Natural killer cell treated with Interleukin-12 subunit alpha and Interleukin-12 subunit beta and Interleukin-15 and Interleukin-18, amount 100 ng/mL, for 72 hours (primary cell): Measurements from ENCODE around the gene LRMDA. TPM values are rescaled to one million over a fixed set of nuclear protein-coding genes. Genes with fewer than 3 reads are reported as not detected.

Experiments used
- ATAC-seq, 2 donors: fragments of 150-1000 bp; cut with Tn5 transposase in 1 of 2; sonication (Bioruptor Pico), chemical (Tn5 transposase) in 1 of 2; 2 replicates each; pipeline ENCODE4 v1.10.0; 2021
- DNase-seq: peaks from one replicate; pipeline ENCODE4 v3.0.0; 2022; ENCODE audit warnings: low spot score
- H3K27ac Mint-ChIP-seq, 2 donors: 1 replicate in 1 of 2; 2 replicates in 1 of 2; pipeline ENCODE4 v1.8.0; 2022; ENCODE audit warnings: mixed read lengths in 2 of 2, mild to moderate bottlenecking in 1 of 2, moderate library complexity in 1 of 2
- H3K27me3 Mint-ChIP-seq, 2 donors: 1 replicate in 1 of 2; 2 replicates in 1 of 2; pipeline ENCODE4 v1.8.0; 2022; ENCODE audit warnings: mixed read lengths in 2 of 2
- H3K36me3 Mint-ChIP-seq: one replicate; pipeline ENCODE4 v1.8.0; 2022; ENCODE audit warnings: mixed read lengths
- H3K4me1 Mint-ChIP-seq, 2 donors: 1 replicate in 1 of 2; 2 replicates in 1 of 2; pipeline ENCODE4 v1.8.0; 2022; ENCODE audit warnings: low read depth in 2 of 2, mixed read lengths in 2 of 2, mild to moderate bottlenecking in 1 of 2
- H3K4me3 Mint-ChIP-seq: one replicate; pipeline ENCODE4 v1.8.0; 2022; ENCODE audit warnings: mixed read lengths
- H3K9me3 Mint-ChIP-seq: 2 replicates; pipeline ENCODE4 v1.8.0; 2022; ENCODE audit warnings: mixed read lengths
- total RNA-seq, 2 donors: library from RNA; stranded (reverse); gene quantifications; one replicate each; pipeline ENCODE4 v1.2.3, GENCODE V29; 2022

The LRMDA gene
- total RNA-seq, 2 donors from 2014 or later: 0.92 to 1.8 TPM

DNA sequence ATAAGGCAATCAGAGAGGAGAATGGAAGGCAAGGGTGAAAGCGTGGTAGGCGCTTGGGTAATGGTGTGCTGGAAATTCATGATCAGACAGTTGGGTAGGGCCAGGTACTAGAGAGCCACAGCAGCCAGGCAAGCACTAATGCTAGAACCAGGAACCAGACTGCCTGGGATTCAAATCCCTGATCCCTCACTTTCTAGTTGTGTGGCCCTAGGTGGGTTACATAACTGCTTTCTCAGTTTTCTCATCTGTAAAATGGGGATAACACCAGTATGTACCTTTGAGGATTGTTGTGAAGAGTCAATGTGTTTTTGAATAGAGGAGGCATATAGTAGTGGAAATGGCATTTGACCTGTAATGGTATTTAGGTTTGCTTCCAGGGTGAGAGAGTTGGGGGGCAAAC lies 225.9 kb downstream of the LRMDA start:
- H3K36me3 Mint-ChIP-seq: no peaks in the 10 kb centered on the region
- ATAC-seq (no peak), DNase-seq (no peak)
- no peaks in the 10 kb centered on the region for H3K4me1 Mint-ChIP-seq
- peaks cover 20 to 33% of the 10 kb centered on the region in 2 donors for H3K27me3 Mint-ChIP-seq
- no peak overlapping the region for H3K4me3 Mint-ChIP-seq
- H3K9me3 Mint-ChIP-seq: no peaks in the 10 kb centered on the region
- H3K27ac Mint-ChIP-seq: no peak overlapping the region

DNA sequence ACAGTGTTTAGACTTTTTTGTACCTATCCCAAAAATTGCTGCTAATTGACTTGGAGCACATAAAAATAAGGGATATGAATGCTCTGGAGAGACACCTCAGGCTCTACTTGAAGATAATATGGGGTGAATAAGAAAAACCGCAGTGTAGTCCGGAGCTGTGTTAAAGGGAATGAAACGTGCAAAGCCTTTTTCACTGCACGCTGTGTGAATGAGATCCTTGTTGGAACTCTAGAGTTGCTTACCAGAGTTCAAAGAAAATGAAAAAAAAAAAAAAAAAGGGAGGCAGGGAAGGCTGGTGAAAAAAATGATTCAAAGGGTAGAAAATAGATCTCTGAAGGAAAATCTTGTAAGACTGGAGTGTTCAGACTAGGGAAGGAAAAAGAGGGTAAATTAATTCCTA lies 226.6 kb downstream of the LRMDA start:
- H3K4me1 Mint-ChIP-seq: no peaks in the 10 kb centered on the region
- ATAC-seq: no peak
- no peaks in the 10 kb centered on the region for H3K9me3 Mint-ChIP-seq
- peaks cover 18 to 33% of the 10 kb centered on the region in 2 donors for H3K27me3 Mint-ChIP-seq
- H3K4me3 Mint-ChIP-seq: no peak overlapping the region
- H3K27ac Mint-ChIP-seq: no peak overlapping the region
- H3K36me3 Mint-ChIP-seq: no peaks in the 10 kb centered on the region
- DNase-seq: no peak

DNA sequence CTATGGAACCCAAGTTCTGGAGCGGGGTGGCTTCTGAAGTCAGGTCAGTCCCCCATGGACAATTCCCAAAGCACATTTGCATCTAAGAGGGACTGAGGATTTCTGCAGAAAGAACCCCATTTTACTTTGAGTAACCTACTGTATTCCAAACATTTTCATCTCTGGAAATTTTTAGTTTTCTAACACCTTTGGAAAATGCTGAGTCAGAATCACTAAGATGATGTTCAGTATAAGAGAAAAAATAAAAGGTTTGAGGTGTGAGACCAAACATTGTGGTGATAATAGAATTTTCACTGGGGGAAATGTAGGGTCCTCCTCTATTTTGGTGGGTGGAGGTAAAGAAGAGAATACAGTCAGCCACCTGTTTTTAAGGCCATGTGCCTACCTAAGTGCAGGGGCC lies 227.1 kb downstream of the LRMDA start:
- no peak overlapping the region for H3K4me3 Mint-ChIP-seq
- peaks cover 18 to 33% of the 10 kb centered on the region in 2 donors for H3K27me3 Mint-ChIP-seq

DNA sequence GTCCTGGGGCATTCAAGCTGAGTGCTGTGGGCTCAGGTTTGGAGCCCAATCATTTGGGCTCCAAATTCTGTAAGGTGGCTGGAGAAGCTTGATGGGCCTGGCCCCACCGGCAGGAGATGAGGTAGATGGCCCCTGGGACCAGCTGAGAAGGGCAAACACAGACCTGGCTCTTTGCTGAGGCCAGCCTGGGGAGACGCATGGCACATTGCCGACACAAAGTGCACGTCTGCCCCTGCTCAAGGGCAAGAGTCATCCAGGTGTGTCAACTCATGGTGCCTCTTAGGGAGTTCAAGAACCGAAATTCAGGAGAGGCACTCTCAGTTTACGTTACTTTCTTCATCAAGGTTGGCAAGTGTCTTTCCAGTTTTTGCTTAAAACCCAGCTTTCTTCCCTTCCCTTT lies 227.5 kb downstream of the LRMDA start:
- Mint-ChIP-seq H3K9me3 (no peaks in the 10 kb centered on the region), H3K36me3 (no peaks in the 10 kb centered on the region)
- peak in 1 of 2 donors; percentile 43 for ATAC-seq

More for the DNA sequence above, 227.1 kb downstream of the LRMDA start:
- no peak for DNase-seq
- no peak for ATAC-seq
- Mint-ChIP-seq H3K36me3 (no peaks in the 10 kb centered on the region), H3K4me1 (no peaks in the 10 kb centered on the region), H3K27ac (no peak overlapping the region), H3K9me3 (no peaks in the 10 kb centered on the region)

DNA sequence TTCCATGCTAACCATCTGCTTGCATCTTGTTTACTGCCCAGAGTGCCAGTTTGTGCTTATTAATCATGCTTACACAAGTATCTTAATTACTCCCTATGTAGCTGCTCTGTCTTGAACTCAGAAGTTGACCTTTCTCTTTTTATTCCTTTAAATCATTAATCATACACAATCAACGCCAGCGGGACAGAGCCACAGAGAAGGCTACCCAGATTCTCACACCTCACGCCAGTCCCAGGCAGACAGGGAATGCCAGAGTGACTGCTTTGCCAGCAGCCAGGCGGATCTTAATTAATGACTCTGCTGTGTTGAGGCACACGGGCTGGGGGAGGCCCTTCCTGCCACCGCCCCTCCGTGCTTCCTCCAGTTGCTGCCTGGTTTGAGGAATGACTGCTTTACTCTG lies 229.4 kb downstream of the LRMDA start:
- DNase-seq (no peak), ATAC-seq (no peak)
- Mint-ChIP-seq H3K27ac (no peak overlapping the region), H3K27me3 (peaks cover 19 to 42% of the 10 kb centered on the region in 2 donors), H3K4me1 (no peaks in the 10 kb centered on the region), H3K9me3 (no peaks in the 10 kb centered on the region), H3K36me3 (no peaks in the 10 kb centered on the region), H3K4me3 (no peak overlapping the region)

More for the DNA sequence above, 227.5 kb downstream of the LRMDA start:
- DNase-seq: no peak
- Mint-ChIP-seq H3K27me3 (peaks cover 16 to 33% of the 10 kb centered on the region in 2 donors), H3K4me3 (no peak overlapping the region), H3K27ac (no peak overlapping the region), H3K4me1 (no peaks in the 10 kb centered on the region)

DNA sequence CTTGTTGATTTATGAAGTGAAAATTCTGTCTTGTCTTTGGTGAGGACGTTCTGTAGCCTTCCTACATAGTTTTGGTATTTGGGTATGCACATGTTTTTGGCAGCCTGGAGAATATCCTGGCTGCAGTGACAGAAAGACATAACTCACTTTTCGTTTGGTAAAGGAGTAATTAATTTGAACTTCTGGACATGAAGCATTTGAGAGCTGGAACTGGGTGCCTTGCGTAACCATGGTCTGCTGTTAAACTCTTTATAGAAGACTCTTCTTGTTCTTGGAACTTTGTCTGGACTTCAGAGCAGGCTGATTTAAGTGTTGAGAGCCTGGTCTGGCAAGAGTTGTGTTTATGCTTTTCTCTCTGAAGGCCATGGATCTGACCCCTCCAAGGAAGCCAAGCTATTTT lies 231.3 kb downstream of the LRMDA start:
- H3K27ac Mint-ChIP-seq: no peak overlapping the region
- no peaks in the 10 kb centered on the region for H3K36me3 Mint-ChIP-seq
- no peaks in the 10 kb centered on the region for H3K4me1 Mint-ChIP-seq
- no peaks in the 10 kb centered on the region for H3K9me3 Mint-ChIP-seq
- ATAC-seq: no peak
- peaks cover 13 to 30% of the 10 kb centered on the region in 2 donors for H3K27me3 Mint-ChIP-seq
- no peak for DNase-seq
- H3K4me3 Mint-ChIP-seq: no peak overlapping the region

DNA sequence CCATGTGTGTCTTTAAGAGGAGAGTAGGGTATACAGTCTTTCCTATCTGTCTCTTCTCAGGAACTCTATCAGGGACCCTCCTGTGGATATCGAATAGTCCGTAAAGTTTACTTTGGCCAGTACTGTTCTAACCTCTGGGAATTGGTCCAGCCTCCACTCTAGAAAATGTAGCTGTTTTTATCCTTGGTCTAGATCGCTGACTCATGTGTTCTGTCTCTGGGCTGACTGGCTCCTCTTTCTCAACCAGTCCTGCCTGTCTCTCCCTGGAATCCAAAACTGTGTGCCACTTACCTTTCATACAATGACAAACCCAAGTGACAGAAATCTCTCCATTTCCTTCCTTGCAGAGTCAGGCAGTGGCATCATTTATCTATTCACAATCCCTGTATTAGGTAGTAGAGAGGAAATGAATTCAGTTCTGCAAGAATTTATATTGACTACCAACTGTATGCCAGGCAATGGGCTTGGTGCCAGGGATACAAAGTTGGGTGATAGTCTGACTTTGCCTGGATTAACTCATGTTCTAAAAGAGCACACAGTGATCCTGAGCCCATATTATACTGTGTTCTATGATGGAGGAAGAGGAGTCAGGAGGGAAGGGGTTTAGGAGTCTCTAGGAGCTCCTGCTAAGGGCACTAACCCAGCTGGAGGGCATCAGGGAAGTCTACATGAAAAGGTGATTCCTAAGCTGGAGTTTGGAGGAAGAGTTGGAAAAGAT lies 232.7 kb downstream of the LRMDA start:
- no peak for DNase-seq
- H3K4me1 Mint-ChIP-seq: no peaks in the 10 kb centered on the region
- ATAC-seq: peak in 1 of 2 donors; percentile 61
- peaks cover 12 to 27% of the 10 kb centered on the region in 2 donors for H3K27me3 Mint-ChIP-seq
- no peak overlapping the region for H3K4me3 Mint-ChIP-seq
- no peaks in the 10 kb centered on the region for H3K9me3 Mint-ChIP-seq
- no peak overlapping the region for H3K27ac Mint-ChIP-seq
- no peaks in the 10 kb centered on the region for H3K36me3 Mint-ChIP-seq

DNA sequence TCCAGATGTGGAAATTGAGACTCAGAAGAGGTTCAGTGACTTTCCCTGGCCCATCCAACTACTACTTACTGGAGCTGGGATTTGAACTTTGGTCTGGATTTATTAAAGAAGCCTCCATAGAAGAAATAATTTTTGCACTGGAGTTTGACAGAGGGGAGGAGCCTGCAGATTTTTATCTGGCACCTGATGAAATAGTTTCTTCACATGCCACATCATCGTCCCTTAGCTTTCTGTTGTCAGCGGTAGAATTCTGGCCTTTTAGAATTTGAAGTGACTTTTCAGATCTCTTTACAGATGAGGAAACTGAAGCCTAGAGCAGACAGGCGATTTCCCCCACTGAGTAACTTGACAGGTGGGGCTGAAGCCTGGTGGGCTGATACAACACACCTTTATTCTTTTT lies 233.5 kb downstream of the LRMDA start:
- no peaks in the 10 kb centered on the region for H3K4me1 Mint-ChIP-seq
- no peak overlapping the region for H3K27ac Mint-ChIP-seq
- no peak for DNase-seq
- H3K4me3 Mint-ChIP-seq: no peak overlapping the region
- H3K9me3 Mint-ChIP-seq: no peaks in the 10 kb centered on the region
- no peak for ATAC-seq
- H3K27me3 Mint-ChIP-seq: peaks cover 7 to 18% of the 10 kb centered on the region in 2 donors
- no peaks in the 10 kb centered on the region for H3K36me3 Mint-ChIP-seq

DNA sequence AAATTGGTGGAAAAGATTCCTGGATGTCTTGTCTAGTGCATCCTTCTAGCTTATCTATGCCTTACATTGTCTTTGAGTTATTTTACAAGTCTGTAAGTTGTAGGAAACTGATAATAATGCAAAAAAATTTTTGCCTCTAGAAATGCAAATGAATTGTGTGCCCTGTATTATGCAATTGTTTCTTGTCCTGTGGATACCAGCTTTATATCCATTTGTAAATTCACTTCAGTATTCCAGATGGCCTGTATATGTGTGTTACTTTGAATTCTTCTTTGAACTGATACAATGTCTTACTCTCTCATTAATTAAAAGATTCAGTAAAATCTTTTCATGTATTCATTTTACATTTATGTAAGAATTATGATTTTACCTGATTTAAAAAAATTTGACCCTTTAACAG lies 234.3 kb downstream of the LRMDA start:
- no peak for ATAC-seq
- H3K9me3 Mint-ChIP-seq: no peaks in the 10 kb centered on the region
- DNase-seq: no peak
- no peaks in the 10 kb centered on the region for H3K36me3 Mint-ChIP-seq
- H3K27me3 Mint-ChIP-seq: peaks cover 5 to 15% of the 10 kb centered on the region in 2 donors
- H3K4me3 Mint-ChIP-seq: no peak overlapping the region
- no peak overlapping the region for H3K27ac Mint-ChIP-seq
- no peaks in the 10 kb centered on the region for H3K4me1 Mint-ChIP-seq

DNA sequence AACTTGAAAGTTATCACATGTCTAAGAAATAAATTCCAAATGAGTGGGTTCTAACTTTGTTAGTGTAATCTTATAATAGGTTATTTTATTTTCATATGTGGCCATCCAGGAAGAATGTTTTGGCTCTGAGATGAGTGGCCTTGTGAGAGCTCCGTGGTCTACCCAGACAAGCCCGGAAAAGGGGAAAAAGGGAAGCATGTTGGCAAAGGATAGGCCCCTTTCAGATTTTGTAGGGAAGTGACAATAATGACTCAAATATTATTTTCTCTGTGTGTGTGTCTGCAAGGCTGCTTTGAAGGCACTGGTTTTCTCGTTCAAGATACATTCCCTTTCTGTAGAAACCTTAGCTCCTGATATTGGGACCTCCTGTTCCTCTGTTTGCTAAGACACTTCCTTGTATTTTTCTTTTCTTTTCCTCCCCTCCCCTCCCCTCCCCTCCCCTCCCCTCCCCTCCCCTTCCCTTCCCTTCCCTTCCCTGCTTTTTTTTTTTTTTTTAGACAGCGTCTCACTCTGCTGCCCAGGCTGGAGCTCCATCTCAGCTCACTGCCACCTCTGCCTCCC lies 240.8 kb downstream of the LRMDA start:
- Mint-ChIP-seq H3K27me3 (peaks cover 5 to 7% of the 10 kb centered on the region in 2 donors), H3K36me3 (no peaks in the 10 kb centered on the region)

DNA sequence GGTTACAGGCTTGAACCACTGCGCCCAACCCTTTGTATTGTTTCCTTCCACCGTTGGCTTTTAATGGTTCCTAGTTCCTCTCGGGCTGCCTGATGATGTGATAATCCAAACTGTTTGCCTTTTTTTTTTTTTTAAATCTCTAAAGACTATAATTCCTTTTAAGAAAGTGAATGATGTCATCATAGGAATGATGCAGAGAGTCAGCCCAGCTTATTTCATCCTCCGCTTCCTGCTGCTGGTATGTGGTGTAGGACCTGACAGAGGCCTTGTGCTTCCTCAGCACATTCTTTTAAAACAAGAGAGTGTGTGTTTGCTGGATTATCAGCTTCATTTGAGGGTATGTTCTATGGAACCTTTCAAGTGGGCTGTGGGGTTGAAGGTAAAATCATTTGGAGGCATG lies 241.4 kb downstream of the LRMDA start:
- Mint-ChIP-seq H3K9me3 (no peaks in the 10 kb centered on the region), H3K4me1 (no peaks in the 10 kb centered on the region), H3K4me3 (no peak overlapping the region), H3K27ac (no peak overlapping the region), H3K27me3 (peaks cover 5 to 7% of the 10 kb centered on the region in 2 donors), H3K36me3 (no peaks in the 10 kb centered on the region)
- no peak for DNase-seq
- ATAC-seq: no peak

More for the DNA sequence above, 240.8 kb downstream of the LRMDA start:
- Mint-ChIP-seq H3K27ac (no peak overlapping the region), H3K4me3 (no peak overlapping the region), H3K9me3 (no peaks in the 10 kb centered on the region), H3K4me1 (no peaks in the 10 kb centered on the region)
- no peak for ATAC-seq
- no peak for DNase-seq

DNA sequence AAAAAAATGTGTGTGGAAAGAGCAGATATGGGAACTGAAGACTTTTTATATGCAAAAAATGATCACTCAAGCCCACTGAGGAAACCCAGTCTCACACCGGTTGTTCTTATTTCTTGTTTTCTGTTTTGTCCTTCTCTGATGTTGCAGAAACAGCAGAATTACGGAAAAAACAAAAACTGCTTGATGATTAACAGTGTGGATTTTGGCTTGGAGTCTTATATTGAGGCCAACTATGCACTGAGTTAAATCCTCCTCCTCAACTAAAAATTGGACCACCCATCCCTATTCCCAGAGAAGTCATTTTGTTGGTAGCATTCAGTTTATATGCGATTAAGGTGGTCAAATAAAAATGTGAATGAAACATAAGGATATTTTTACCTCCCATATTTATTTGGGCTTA lies 246.1 kb downstream of the LRMDA start:
- Mint-ChIP-seq H3K36me3 (no peaks in the 10 kb centered on the region), H3K9me3 (no peaks in the 10 kb centered on the region), H3K4me3 (no peak overlapping the region), H3K4me1 (no peaks in the 10 kb centered on the region), H3K27me3 (peaks cover 5% of the 10 kb centered on the region in 2 donors), H3K27ac (no peak overlapping the region)
- DNase-seq (no peak), ATAC-seq (no peak)

DNA sequence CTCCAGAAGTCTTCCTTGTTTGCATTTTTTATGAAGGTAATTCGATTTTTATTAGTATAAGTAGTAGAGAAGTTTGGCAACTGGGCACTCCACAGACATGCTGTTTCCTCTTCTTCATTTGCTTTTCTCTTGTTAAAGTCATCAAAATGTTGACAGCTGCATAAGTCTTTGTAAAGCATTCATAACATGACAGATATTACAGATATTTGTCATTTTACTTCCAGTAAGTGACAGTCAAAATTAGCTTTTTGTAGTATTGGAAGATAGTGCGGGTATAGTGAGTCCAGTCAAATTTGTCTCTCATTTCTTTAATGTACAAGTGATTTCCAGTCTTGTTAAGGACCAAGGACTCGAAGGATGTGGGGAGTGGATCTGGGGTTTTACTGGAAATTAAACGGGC lies 247.1 kb downstream of the LRMDA start:
- H3K27ac Mint-ChIP-seq: no peak overlapping the region
- no peak for ATAC-seq
- no peaks in the 10 kb centered on the region for H3K9me3 Mint-ChIP-seq
- peaks cover 0 to 5% of the 10 kb centered on the region in 2 donors for H3K27me3 Mint-ChIP-seq
- H3K4me1 Mint-ChIP-seq: no peaks in the 10 kb centered on the region
- no peak for DNase-seq
- no peak overlapping the region for H3K4me3 Mint-ChIP-seq
- no peaks in the 10 kb centered on the region for H3K36me3 Mint-ChIP-seq

DNA sequence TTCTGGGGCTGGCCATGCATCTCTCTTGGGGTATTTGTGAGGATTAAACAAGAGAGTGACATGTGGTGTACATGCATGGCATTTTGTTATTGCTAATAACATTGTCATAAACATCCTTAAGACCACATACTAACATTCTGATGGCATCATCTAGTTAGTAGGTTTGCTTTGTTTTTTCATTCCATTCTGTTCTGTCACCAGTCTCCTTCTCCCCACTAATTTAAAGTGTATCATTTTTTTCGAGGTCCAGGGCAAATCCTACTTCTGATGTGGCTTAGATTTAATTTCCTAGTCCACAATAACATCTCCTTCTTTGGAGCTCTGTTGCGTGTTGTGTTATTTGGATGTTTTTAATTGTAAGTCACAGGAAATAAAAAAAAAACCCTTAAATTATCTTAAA lies 248.1 kb downstream of the LRMDA start:
- DNase-seq: no peak
- Mint-ChIP-seq H3K36me3 (no peaks in the 10 kb centered on the region), H3K4me1 (no peaks in the 10 kb centered on the region), H3K9me3 (no peaks in the 10 kb centered on the region), H3K27me3 (peaks cover 0 to 5% of the 10 kb centered on the region in 2 donors), H3K4me3 (no peak overlapping the region), H3K27ac (no peak overlapping the region)
- no peak for ATAC-seq
